Thyroid gland (tissue), 4 donors: ENCODE data around the gene LIMCH1.

Experiments
- CTCF ChIP-seq, 6 experiments: fragments of 200-600 bp in 3 of 6; fragments of 450-650 bp in 3 of 6; sonication (generic) in 3 of 6; IDR thresholded peaks; one replicate each; pipeline ENCODE4 v1.5.1; 2016 to 2019; ENCODE audit warnings: antibody characterized with exemption in 6 of 6, mild to moderate bottlenecking in 2 of 6, inconsistent platforms in 1 of 6, moderate library complexity in 1 of 6
- POLR2A ChIP-seq, 2 donors: fragments of 450-650 bp; IDR thresholded peaks; one replicate each; pipeline ENCODE4 v1.6.1; 2017; ENCODE audit warnings: antibody characterized with exemption in 2 of 2, mild to moderate bottlenecking in 2 of 2, moderate library complexity in 1 of 2

- TF ChIP-seq CTCF (IDR thresholded peaks at IDR 0.05) = no peak
- TF ChIP-seq POLR2A (IDR thresholded peaks at IDR 0.05) = no peak
These were observed 175.8 kb downstream of the LIMCH1 start for GRCh38 chr4:41713768-41714167.
